ENCODE data around the gene PLXDC2. TPM values are rescaled to one million over a fixed set of nuclear protein-coding genes. Genes with fewer than 3 reads are reported as not detected.

Gene PLXDC2
- total RNA-seq, 6 experiments from 2014 or later, result 4.1 to 6.5 (median 5.3) TPM

DNA sequence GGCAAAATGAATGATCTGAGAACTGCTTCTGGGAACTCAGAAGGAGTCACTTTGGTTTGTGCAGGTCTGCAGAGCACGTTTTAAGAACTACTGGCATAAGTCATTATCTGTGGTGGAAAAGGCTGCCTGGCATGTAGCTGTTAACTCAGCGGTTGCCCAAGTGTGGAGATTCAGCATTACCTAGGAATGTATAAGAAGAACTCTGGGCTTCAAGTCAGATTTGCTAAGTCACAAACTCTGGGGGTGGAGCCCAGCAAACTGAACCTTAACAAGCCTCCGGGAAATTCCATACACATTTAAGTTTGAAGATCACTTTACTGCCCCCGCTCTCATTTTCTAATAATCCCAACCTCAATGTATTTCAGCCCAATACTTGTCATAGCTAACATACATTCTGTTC is 31.1 kb downstream of the PLXDC2 start:
- WGBS (ENCODE audit: insufficient coverage, low coverage, low lambda C conversion rate, missing lambda C conversion rate), result 75% methylated on average over 3 of the region's 4 CpGs
- Histone ChIP-seq H3K9me3 (no peaks in the 10 kb centered on the region), H3K4me1 (no peaks in the 10 kb centered on the region), H3K36me3 (no peaks in the 10 kb centered on the region), H3K4me3 (no peak overlapping the region), H3K27me3 (no peaks in the 10 kb centered on the region), H3K27ac (no peak overlapping the region)
- TF ChIP-seq, protein P1, sequence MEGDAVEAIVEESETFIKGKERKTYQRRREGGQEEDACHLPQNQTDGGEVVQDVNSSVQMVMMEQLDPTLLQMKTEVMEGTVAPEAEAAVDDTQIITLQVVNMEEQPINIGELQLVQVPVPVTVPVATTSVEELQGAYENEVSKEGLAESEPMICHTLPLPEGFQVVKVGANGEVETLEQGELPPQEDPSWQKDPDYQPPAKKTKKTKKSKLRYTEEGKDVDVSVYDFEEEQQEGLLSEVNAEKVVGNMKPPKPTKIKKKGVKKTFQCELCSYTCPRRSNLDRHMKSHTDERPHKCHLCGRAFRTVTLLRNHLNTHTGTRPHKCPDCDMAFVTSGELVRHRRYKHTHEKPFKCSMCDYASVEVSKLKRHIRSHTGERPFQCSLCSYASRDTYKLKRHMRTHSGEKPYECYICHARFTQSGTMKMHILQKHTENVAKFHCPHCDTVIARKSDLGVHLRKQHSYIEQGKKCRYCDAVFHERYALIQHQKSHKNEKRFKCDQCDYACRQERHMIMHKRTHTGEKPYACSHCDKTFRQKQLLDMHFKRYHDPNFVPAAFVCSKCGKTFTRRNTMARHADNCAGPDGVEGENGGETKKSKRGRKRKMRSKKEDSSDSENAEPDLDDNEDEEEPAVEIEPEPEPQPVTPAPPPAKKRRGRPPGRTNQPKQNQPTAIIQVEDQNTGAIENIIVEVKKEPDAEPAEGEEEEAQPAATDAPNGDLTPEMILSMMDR (IDR thresholded peaks at IDR 0.05), result no peak
- no peak for TF ChIP-seq POLR2A (IDR thresholded peaks at IDR 0.05)
- no peak for DNase-seq
- intact Hi-C loops (cut with DNase I), result no loop called here
- ATAC-seq, result no peak

DNA sequence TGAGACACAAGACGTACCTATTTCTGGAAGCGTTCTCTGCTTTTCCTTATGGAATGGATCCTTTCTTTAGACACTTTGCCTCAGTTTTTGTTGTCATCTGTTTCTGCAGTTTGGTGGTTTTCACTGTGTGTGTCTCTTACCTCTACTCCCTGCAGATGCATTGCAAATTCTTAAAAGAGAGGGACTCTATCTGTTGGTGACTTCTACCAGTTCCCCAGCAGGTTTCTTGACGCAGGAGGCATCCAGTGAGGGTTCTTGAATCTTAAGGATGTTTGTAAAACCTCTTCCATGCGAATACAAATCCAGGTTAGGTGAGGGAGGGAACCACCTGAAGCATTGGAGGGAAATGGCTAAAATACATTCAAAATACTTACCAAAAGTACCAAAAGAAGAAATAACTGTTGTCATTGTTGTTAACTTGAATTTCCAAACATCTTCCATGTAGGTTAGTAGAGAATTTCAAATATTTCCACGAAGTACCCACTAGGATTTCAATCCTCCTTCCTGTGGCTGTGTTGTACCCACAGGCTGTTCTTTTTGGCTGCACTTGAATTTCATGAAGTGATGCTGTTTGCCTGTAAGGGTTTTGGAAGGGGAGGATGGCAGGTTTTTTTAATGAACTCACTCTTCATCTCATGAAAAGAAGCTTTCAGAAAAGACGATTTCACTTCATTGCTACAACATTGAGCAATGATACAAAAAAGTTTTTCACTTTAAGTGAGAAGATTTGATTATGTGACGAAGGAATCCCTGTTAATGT is 32.2 kb downstream of the PLXDC2 start:
- no peak for TF ChIP-seq POLR2A (IDR thresholded peaks at IDR 0.05)
- TF ChIP-seq, protein P1 (IDR thresholded peaks at IDR 0.05), result no peak
- no peak overlapping the region for H3K27ac ChIP-seq
- H3K4me1 ChIP-seq, result no peaks in the 10 kb centered on the region
- intact Hi-C loops (cut with DNase I), result no loop called here
- H3K9me3 ChIP-seq, result no peaks in the 10 kb centered on the region
- no peaks in the 10 kb centered on the region for H3K27me3 ChIP-seq
- WGBS (ENCODE audit: insufficient coverage, low coverage, low lambda C conversion rate, missing lambda C conversion rate), result 69% methylated on average over 6 of the region's 7 CpGs
- no peaks in the 10 kb centered on the region for H3K36me3 ChIP-seq
- no peak overlapping the region for H3K4me3 ChIP-seq
- no peak for ATAC-seq
- DNase-seq, result no peak

DNA sequence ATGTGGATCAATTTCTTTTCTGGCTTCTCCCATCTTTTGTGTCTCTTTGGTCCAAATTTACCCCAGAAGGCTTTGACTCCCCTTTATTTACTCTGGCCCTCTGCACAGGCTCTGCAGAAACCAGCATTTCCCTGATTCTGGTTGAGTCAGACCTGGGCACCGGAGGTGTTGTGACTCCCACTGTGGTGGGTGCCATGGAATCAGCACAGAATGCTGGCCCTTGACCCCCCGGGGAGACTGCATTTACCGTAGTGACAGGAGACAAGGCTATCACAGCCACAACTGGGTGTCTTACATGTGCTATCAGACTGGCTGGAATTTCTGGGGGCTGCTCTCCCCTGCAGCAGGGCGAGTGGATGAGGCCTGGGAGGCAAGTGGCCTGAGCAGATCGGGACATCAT is 37.6 kb downstream of the PLXDC2 start:
- no CpG with 5 or more reads among the region's 5 CpGs for WGBS (ENCODE audit: insufficient coverage, low coverage, low lambda C conversion rate, missing lambda C conversion rate)
- intact Hi-C loops (cut with DNase I), result no loop called here
- Histone ChIP-seq H3K36me3 (no peaks in the 10 kb centered on the region), H3K9me3 (no peaks in the 10 kb centered on the region), H3K4me1 (no peaks in the 10 kb centered on the region), H3K27me3 (no peaks in the 10 kb centered on the region), H3K27ac (no peak overlapping the region), H3K4me3 (no peak overlapping the region)
- DNase-seq (no peak), ATAC-seq (no peak)
- TF ChIP-seq, protein P1 (IDR thresholded peaks at IDR 0.05), result no peak
- no peak for TF ChIP-seq POLR2A (IDR thresholded peaks at IDR 0.05)

DNA sequence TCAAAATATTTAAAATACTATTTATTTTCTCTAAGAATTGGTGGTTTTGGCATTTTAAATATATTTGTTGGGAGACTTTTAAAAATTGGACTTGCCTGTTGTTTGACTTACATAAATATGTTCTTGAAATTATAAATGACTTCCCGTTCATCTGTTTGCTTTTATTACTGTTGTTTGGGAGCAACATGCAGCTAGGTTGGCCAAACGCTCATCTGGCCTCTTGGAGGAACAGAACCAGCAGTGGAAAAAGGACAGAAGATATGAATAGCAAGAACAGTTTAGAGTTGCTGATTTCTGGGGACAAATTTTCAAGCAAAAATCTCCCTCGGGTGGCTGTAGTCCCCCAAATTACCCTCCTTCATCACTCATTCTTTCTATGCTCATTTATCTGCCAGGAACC is 41.6 kb downstream of the PLXDC2 start:
- H3K4me3 ChIP-seq, result no peak overlapping the region
- 77% methylated on average over 3 of the region's 3 CpGs for WGBS (ENCODE audit: insufficient coverage, low coverage, low lambda C conversion rate, missing lambda C conversion rate)
- intact Hi-C loops (cut with DNase I), result no loop called here
- no peaks in the 10 kb centered on the region for H3K27me3 ChIP-seq
- no peak overlapping the region for H3K27ac ChIP-seq
- TF ChIP-seq, protein P1 (IDR thresholded peaks at IDR 0.05), result no peak
- TF ChIP-seq POLR2A (IDR thresholded peaks at IDR 0.05), result no peak
- H3K4me1 ChIP-seq, result peaks cover 0 to 9% (median 2%) of the 10 kb centered on the region in 4 donors
- no peak for DNase-seq
- no peaks in the 10 kb centered on the region for H3K36me3 ChIP-seq
- no peaks in the 10 kb centered on the region for H3K9me3 ChIP-seq
- ATAC-seq, result no peak
